HepG2 (cell line): ENCODE results near the gene CDYL2. TPM values are rescaled to one million over a fixed set of nuclear protein-coding genes. Genes with fewer than 3 reads are reported as not detected.

Experiments
- ATAC-seq: fragments of 200-7000 bp; cut with Tn5 transposase; 3 replicates; pipeline ENCODE4 v1.9.1; 2020; ENCODE audit warnings: mild to moderate bottlenecking, moderate library complexity
- BruUV-seq: library from RNA; stranded (reverse); fragments of 400-500 nt; replicated peaks from 2 replicates; lab custom pipeline; 2021; lab: Mats Ljungman, UMichigan
- CTCF ChIA-PET: fragments of 300-600 bp; formaldehyde crosslinking; extraction: SDS; loops from one replicate; lab custom pipeline; 2021; ENCODE audit warnings: low total read pairs, inconsistent platforms, low intra/inter-chr PET ratio; lab: Yijun Ruan, JAX
- POLR2A ChIA-PET: fragments of 350-600 bp; sonication (Branson Sonifier 250); formaldehyde crosslinking; loops from one replicate; lab custom pipeline; 2020; ENCODE audit warnings: antibody characterized with exemption, inconsistent platforms; lab: Yijun Ruan, JAX
- DNase-seq: peaks from one replicate; pipeline ENCODE4 v3.0.0-alpha.2; 2015; ENCODE audit warnings: low spot score
- FAIRE-seq: peaks from 3 replicates; lab custom pipeline; 2011; peaks lifted over from hg19 to GRCh38; lab: Jason Lieb, UNC
- H2AFZ ChIP-seq: one replicate; pipeline ENCODE4 v1.6.1; 2011; ENCODE audit warnings: low read length, inconsistent platforms
- H3K27ac ChIP-seq: fragments of 300-600 bp; 3 replicates; pipeline ENCODE4 v1.8.0; 2011; ENCODE audit warnings: mixed run types, mild to moderate bottlenecking, mixed read lengths, low read length, inconsistent platforms; ENCODE audit not compliant: insufficient read depth; ENCODE audit errors: extremely low read length
- H3K27me3 ChIP-seq, 2 experiments: fragments of 200-600 bp in 1 of 2; 2 replicates in 1 of 2; 3 replicates in 1 of 2; pipeline versions ENCODE4 v1.6.0 to v1.8.0; 2011; ENCODE audit warnings: low read length in 2 of 2, mild to moderate bottlenecking in 2 of 2, moderate library complexity in 2 of 2, inconsistent platforms in 1 of 2; ENCODE audit not compliant: insufficient read depth in 2 of 2, control insufficient read depth in 1 of 2
- H3K36me3 ChIP-seq, 2 experiments: fragments of 200-600 bp in 1 of 2; replicated peaks in 1 of 2; 2 replicates in 1 of 2; 3 replicates in 1 of 2; pipeline versions ENCODE4 v1.5.1 to v1.8.0; 2011; ENCODE audit warnings: low read length in 2 of 2, inconsistent platforms in 1 of 2; ENCODE audit not compliant: insufficient read depth in 2 of 2, control insufficient read depth in 1 of 2
- H3K4me1 ChIP-seq: 2 replicates; pipeline ENCODE4 v1.5.1; 2012; ENCODE audit warnings: low read length, inconsistent platforms; ENCODE audit not compliant: insufficient read depth
- H3K4me2 ChIP-seq: 2 replicates; pipeline ENCODE4 v1.6.0; 2011; ENCODE audit warnings: low read depth, low read length, inconsistent platforms
- H3K4me3 ChIP-seq, 3 experiments: fragments of 200-600 bp in 1 of 3; sonication (generic), shearing (Covaris generic) in 1 of 3; replicated peaks in 1 of 3; 2 replicates each; pipeline ENCODE4 v1.5.1; 2011 to 2016; ENCODE audit warnings: low read length in 3 of 3, inconsistent platforms in 2 of 3, low read depth in 2 of 3, mild to moderate bottlenecking in 2 of 3, control low read depth in 1 of 3, mixed read lengths in 1 of 3; ENCODE audit not compliant: insufficient read depth in 1 of 3
- H3K79me2 ChIP-seq: one replicate; pipeline ENCODE4 v1.6.1; 2011; ENCODE audit warnings: low read length, inconsistent platforms; ENCODE audit not compliant: insufficient read depth
- H3K9ac ChIP-seq: 2 replicates; pipeline ENCODE4 v1.6.0; 2011; ENCODE audit warnings: mild to moderate bottlenecking, low read depth, low read length, inconsistent platforms; ENCODE audit not compliant: insufficient read depth
- H3K9me3 ChIP-seq: 2 replicates; pipeline ENCODE4 v1.5.1; 2012; ENCODE audit warnings: mild to moderate bottlenecking, low read length
- H4K20me1 ChIP-seq: 2 replicates; pipeline ENCODE4 v1.6.0; 2011; ENCODE audit warnings: inconsistent platforms, mild to moderate bottlenecking, low read length, moderate library complexity; ENCODE audit not compliant: insufficient read depth
- ADNP ChIP-seq: sonication (generic); formaldehyde crosslinking; IDR thresholded peaks from 2 replicates; pipeline ENCODE4 v1.4.0; 2020; ENCODE audit warnings: missing genetic modification reagents
- EHMT2 ChIP-seq: fragments of 200-600 bp; sonication (generic); IDR thresholded peaks from 2 replicates; pipeline ENCODE4 v1.7.0; 2017; ENCODE audit warnings: antibody characterized with exemption, low read depth, low read length, borderline replicate concordance
- HMG20A ChIP-seq: IDR thresholded peaks from 2 replicates; pipeline ENCODE4 v1.6.1; 2016; ENCODE audit warnings: borderline replicate concordance
- JARID2 ChIP-seq: sonication (generic); formaldehyde crosslinking; IDR thresholded peaks from 2 replicates; pipeline ENCODE4 v1.8.1; 2023; ENCODE audit warnings: missing genetic modification reagents, inconsistent platforms; ENCODE audit not compliant: insufficient replicate concordance
- RAD51 ChIP-seq: fragments of 450-650 bp; IDR thresholded peaks from 2 replicates; pipeline ENCODE4 v1.6.1; 2016; ENCODE audit warnings: borderline replicate concordance
- ZNF569 ChIP-seq: sonication (generic); formaldehyde crosslinking; IDR thresholded peaks from 2 replicates; pipeline ENCODE4 v1.5.0; 2020; ENCODE audit warnings: mild to moderate bottlenecking, missing genetic modification reagents, moderate library complexity, borderline replicate concordance
- ZNF614 ChIP-seq: IDR thresholded peaks from 2 replicates; pipeline ENCODE4 v1.6.1; 2018; ENCODE audit warnings: missing biosample characterization, missing genetic modification reagents, inconsistent platforms, borderline replicate concordance
- ZNF670 ChIP-seq: sonication (generic); formaldehyde crosslinking; IDR thresholded peaks from 2 replicates; pipeline ENCODE4 v1.8.0; 2022; ENCODE audit warnings: mild to moderate bottlenecking, missing genetic modification reagents, borderline replicate concordance
- ZNF746 ChIP-seq: sonication (generic); formaldehyde crosslinking; IDR thresholded peaks from 2 replicates; pipeline ENCODE4 v1.8.0; 2022; ENCODE audit warnings: mild to moderate bottlenecking, missing genetic modification reagents
- WGBS: methylation state at CpG from one replicate; pipeline ENCODE4 v1.1.6; 2017; ENCODE audit warnings: low lambda C conversion rate; 5-methylcytosine and 5-hydroxymethylcytosine counted together
- in situ Hi-C: cut with HindIII; loops from 2 replicates; pipeline ENCODE4 v1.10.0; 2017; ENCODE audit warnings: low pct_unique_long_range_greater_than_20kb; ENCODE audit not compliant: extremely low pct_ligation_motif_present
- intact Hi-C: fragments of 100-400 bp; cut with micrococcal nuclease; formaldehyde crosslinking; loops from one replicate; pipeline ENCODE4 v1.10.0; 2022; ENCODE audit not compliant: unreplicated experiment
- polyA plus RNA-seq, 8 experiments: library from polyadenylated mRNA; depleted of rRNA in 3 of 8; stranded (reverse) in 7 of 8; unstranded in 1 of 8; fragments of >200 nt; fragmentation: Illumina TruSeq in 4 of 8; extraction: Trizol in 4 of 8; gene quantifications; 2 replicates each; pipeline versions ENCODE4 v1.2.1 to v1.2.3, GENCODE V29; 2011 to 2016; ENCODE audit warnings: low read depth in 4 of 8, missing spikeins in 1 of 8, mixed read lengths in 1 of 8; ENCODE audit not compliant: insufficient read depth in 1 of 8
- total RNA-seq, 5 experiments: library from RNA; depleted of rRNA; stranded (reverse); fragments of >200 nt; fragmentation: Illumina TruSeq; extraction: Trizol; gene quantifications; 2 replicates each; pipeline ENCODE4 v1.2.3, GENCODE V29; 2016; ENCODE audit warnings: low read depth in 1 of 5
- TF ChIP-seq, protein P1 (sequence below): sonication (generic); formaldehyde crosslinking; IDR thresholded peaks from 2 replicates; pipeline ENCODE4 v1.5.0; 2020; ENCODE audit warnings: missing genetic modification reagents, mild to moderate bottlenecking, borderline replicate concordance
- TF ChIP-seq, protein P2 (sequence below): sonication (generic); formaldehyde crosslinking; IDR thresholded peaks from 2 replicates; pipeline ENCODE4 v1.4.0; 2020; ENCODE audit warnings: mild to moderate bottlenecking, missing genetic modification reagents

Gene CDYL2
- total and polyA plus RNA-seq, 2 of the 13 experiments (the other 11 are each of a cell fraction or from before 2014, with no cell fraction given): 0.07 to 0.35 TPM

DNA sequence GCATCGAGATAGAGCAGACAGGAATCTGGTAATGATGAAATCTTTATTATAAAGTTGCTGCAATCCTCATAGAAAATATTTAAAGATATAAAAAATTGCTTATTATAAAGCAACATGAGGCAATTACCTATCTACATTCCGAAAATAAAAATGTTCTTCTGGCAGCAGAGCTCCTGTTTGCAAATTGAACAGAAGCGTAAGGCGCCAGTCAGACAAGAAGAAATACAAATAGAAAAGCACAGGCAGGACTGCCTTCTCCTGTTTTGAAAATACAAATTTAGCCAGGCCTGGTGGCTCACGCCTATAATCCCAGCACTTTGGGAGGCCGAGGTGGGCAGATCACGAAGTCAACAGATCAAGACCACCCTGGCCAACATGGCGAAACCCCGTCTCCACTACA lies 95.6 kb downstream of the CDYL2 start:
- Histone ChIP-seq H3K9ac (no peak overlapping the region), H3K4me3 (no peak overlapping the region), H3K36me3 (no peaks in the 10 kb centered on the region), H3K4me2 (no peak overlapping the region), H2AFZ (no peak overlapping the region), H3K27me3 (no peaks in the 10 kb centered on the region), H3K27ac (no peak overlapping the region), H4K20me1 (no peaks in the 10 kb centered on the region), H3K4me1 (no peaks in the 10 kb centered on the region), H3K79me2 (no peaks in the 10 kb centered on the region), H3K9me3 (peaks cover 9% of the 10 kb centered on the region; the same call in 1 of the 2 replicates)
- ATAC-seq (no peak), DNase-seq (no peak), FAIRE-seq (no peak)
- no peak for TF ChIP-seq JARID2 (CRISPR knock-in tag)
- TF ChIP-seq ADNP (CRISPR knock-in tag): no peak
- no peak for TF ChIP-seq ZNF670
- TF ChIP-seq EHMT2: no peak
- WGBS: 52% methylated on average over 9 of the region's 9 CpGs
- CTCF ChIA-PET: no interaction called here
- intact Hi-C loops: no loop called here
- BruUV-seq: no TSS peak
- in situ Hi-C loops: no loop called here
- POLR2A ChIA-PET: no interaction called here

DNA sequence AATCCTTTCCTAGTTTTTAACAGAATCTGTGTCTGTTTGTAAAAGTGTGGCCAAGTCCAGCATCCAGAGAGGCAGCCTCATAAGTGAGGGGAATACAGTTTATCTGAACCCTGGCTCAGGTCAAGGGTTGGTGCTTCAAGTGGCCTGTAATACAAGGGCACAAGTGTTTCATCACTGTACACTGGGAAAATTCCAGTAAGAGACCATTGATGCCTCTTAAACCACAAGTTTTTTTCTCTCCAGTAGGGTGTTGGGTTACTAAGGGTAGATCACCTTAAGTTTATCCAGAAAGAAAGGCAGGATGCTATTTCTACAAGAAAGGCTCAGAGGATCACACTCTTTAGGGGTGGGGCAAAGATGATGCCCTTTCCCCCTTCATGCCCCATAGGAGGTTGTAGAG lies 96.7 kb downstream of the CDYL2 start:
- no TSS peak for BruUV-seq
- Histone ChIP-seq H3K4me2 (no peak overlapping the region), H3K9me3 (peaks cover 9% of the 10 kb centered on the region; the same call in 1 of the 2 replicates), H2AFZ (no peak overlapping the region), H3K27me3 (no peaks in the 10 kb centered on the region), H3K79me2 (no peaks in the 10 kb centered on the region), H3K4me1 (no peaks in the 10 kb centered on the region), H3K36me3 (no peaks in the 10 kb centered on the region), H4K20me1 (no peaks in the 10 kb centered on the region), H3K27ac (no peak overlapping the region), H3K4me3 (no peak overlapping the region), H3K9ac (no peak overlapping the region)
- ATAC-seq (no peak), FAIRE-seq (no peak), DNase-seq (no peak)
- intact Hi-C loops: no loop called here
- in situ Hi-C loops: no loop called here
- CTCF ChIA-PET: no interaction called here
- POLR2A ChIA-PET: no interaction called here
- TF ChIP-seq, protein P1, sequence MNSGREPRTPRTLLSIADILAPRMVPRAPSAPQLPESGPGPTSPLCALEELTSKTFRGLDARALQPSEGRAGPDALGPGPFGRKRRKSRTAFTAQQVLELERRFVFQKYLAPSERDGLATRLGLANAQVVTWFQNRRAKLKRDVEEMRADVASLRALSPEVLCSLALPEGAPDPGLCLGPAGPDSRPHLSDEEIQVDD (CRISPR knock-in tag): no peak
- TF ChIP-seq ZNF569 (no peak), HMG20A (CRISPR knock-in tag) (no peak), RAD51 (no peak), ZNF746 (CRISPR knock-in tag) (no peak), ZNF614 (CRISPR knock-in tag) (no peak)
- TF ChIP-seq, protein P2, sequence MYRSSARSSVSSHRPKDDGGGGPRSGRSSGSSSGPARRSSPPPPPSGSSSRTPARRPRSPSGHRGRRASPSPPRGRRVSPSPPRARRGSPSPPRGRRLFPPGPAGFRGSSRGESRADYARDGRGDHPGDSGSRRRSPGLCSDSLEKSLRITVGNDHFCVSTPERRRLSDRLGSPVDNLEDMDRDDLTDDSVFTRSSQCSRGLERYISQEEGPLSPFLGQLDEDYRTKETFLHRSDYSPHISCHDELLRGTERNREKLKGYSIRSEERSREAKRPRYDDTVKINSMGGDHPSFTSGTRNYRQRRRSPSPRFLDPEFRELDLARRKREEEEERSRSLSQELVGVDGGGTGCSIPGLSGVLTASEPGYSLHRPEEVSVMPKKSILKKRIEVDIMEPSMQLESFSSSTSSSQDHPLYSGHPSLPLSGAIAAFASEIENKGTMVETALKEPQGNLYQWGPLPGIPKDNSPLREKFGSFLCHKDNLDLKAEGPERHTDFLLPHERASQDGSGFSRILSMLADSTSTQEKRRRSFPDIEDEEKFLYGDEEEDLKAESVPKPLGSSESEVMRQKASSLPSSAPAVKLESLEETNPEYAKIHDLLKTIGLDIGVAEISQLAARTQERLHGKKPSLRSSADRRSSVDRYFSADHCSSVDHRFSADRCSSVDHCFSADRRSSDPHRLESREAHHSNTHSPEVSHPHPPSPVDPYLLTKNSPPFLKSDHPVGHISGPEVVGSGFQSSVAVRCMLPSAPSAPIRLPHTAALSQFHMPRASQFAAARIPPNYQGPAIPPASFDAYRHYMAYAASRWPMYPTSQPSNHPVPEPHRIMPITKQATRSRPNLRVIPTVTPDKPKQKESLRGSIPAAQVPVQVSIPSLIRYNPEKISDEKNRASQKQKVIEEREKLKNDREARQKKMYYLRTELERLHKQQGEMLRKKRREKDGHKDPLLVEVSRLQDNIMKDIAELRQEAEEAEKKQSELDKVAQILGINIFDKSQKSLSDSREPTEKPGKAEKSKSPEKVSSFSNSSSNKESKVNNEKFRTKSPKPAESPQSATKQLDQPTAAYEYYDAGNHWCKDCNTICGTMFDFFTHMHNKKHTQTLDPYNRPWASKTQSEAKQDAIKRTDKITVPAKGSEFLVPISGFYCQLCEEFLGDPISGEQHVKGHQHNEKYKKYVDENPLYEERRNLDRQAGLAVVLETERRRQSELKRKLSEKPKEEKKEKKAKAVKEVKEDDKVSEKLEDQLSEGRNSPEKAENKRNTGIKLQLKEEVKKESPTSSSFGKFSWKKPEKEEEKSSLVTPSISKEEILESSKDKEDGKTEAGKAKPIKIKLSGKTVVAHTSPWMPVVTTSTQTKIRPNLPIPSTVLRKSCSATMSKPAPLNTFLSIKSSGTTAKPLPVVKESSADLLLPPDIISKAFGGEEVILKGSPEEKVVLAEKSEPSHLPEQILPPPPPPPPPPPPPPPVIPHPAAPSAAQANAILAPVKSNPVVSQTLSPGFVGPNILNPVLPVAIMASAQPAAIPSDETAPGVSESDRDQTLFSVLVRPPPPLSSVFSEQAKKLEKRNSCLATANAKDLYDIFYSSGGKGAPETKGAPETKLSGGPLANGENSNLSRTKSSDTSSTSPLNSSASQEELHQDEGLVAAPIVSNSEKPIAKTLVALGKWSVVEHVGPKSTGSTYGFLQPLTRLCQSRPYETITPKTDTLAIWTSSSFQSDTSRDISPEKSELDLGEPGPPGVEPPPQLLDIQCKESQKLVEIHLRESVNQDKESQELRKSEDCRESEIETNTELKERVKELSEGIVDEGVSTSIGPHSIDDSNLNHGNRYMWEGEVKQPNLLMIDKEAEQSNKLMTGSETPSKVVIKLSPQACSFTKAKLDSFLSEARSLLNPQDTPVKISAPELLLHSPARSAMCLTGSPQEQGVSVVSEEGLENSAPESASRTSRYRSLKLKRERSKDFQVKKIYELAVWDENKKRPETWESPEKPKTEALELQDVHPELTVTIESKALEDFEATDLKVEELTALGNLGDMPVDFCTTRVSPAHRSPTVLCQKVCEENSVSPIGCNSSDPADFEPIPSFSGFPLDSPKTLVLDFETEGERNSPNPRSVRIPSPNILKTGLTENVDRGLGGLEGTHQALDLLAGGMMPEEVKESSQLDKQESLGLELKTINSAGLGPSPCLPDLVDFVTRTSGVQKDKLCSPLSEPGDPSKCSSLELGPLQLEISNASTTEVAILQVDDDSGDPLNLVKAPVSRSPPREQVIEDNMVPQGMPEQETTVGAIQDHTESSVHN (CRISPR knock-in tag): no peak
